HG03457 (cell line): Measurements from ENCODE around the gene IL17C.
"Not testable (repeated sequence)": the region's sequence is repeated elsewhere in the genome, so short reads cannot be mapped to it uniquely, and the experiment has no call there.

ENCODE experiments used
- ATAC-seq: cut with Tn5 transposase; IDR thresholded peaks from one replicate; pipeline ENCODE4 v1.9.1; 2021; ENCODE audit warnings: moderate number of reproducible peaks; ENCODE audit not compliant: unreplicated experiment

The IL17C gene

DNA sequence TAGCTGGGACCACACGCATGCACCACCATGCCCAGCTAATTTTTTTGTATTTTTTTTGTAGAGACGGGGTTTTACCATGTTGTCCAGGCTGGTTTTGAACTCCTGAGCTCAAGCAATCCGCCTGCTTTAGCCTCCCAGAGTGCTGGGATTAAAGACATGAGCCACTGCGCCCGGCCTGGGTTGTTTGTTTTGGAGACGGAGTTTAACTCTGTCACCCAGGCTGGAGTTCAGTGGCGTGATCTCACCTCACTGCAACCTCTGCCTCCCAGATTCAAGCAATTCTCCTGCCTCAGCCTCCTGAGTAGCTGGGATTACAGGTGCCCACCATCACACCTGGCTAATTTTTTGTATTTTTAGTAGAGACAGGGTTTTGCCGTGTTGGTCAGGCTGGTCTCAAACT lies 28.9 kb upstream of the IL17C start:
- ATAC-seq: not testable (repeated sequence)

DNA sequence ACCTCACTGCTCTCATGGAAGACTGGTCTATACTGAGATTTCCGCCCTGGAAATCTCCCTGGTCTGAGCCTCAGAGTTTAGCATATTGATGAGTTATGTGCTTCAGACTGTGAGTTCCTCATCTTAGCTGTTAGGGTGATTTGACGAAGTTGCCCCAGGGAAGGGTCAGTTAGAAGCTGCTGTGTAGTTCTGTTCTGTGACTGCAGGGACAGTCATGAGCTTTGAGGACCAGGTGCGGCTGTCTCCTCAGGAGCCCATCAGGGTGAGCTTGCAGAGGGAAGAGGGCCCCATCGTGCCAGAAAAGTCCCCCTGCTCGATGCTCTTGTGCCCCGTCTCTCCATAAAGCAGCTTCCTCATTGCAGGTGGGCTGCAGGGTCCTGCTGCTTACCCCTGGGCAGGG lies 28.3 kb upstream of the IL17C start:
- ATAC-seq: no peak

DNA sequence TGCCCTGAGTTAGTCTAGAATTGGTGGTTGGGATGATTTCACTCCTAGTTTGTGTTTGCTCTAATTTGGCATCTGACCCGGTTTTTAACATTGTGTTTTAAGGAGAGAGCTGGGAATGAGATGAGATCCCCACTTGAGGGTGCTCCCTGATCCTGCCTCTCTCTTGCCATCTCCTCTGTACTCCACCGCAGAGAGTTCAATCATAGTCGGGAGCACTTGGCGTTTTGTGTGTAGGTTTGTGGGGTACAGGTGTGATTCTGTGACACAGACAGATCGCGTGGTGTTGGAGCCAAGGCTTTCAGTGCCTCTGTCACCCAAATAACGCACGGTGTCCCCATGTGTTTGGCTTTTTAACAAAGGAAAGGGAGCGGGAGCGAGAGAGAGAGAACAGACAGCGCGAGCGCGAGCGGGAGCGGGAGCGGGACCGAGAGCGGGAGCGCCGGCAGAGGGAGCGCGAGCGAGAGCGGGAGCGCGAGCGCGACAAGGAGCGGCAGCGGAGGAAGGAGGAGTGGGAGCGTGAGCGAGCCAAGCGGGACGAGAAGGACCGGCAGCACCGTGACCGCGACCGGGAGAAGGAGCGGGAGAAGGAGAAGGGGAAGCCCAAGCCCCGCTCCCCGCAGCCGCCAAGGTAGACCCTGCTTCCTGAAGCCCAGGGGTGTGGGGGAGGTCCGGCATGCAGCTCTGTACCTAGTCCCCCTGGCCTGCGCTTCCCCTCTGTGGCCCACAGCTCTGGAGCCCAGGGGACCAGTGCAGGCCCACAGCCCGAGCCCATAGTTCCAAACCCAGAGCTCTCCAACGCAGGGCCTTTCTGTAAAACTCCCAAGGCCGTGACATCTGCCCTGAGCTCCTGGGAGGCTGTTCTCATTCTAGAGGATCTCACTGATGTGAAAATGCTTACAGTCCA lies 27.2 kb upstream of the IL17C start:
- no peak for ATAC-seq

DNA sequence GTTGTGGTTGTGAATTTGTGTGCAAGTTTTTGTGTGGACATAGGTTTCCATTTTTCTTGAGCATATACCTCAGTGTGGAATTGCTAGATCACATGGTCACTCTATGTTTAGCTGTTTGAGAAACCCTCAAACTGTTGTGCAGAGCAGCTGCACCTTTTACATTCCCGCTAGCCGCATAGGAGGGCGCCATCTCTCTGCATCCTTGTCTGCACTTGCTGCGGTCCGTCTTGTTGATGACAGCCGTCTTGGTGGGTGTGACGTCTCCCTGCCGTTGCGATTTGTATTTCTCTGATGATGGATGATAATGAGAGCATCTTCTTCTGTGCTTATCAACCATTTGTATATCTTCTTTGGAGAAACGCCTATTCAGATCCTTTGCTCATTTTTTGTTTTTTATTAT lies 25.1 kb upstream of the IL17C start:
- no peak for ATAC-seq

DNA sequence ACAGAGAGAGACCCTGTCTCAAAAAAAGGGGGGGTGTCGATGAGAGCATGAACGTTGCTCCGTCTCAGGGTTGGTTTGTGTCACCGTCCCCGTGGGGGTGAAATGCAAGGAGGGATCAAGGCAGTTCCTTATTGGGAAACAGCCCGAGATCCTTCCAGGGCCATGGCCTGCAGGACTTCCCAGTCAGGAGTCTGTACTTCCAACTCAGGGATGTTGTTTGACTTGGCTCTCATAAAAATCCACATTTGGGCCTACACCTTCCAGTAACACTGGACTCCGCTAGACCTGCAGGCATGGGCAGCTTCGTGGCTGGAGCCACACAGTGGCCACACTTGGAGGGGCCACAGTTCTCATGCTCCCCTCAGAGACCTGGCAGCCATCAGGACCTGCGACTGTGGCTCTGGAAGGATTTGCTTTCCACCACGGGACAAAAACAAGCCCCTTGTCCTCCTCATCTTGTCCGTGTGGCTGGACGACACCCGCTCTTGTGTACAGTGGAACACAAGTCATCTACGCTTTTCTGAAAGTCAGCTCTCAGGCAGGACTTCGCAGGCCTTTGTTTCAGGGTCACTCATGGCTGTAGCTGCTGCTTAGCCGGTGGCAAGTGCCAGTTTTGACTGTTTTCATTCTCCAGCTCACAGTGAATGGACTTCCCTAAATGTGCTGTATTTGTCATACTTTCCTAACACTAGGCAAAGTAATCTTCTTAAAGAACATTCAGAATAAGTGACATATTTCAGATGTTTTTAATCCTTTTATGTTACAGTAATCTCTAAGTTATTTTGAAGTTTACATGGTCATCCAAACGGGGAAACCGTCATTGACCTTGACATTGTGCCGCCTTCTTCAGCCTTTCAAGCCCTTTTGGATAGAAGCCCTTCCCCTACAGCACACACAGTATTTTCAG lies 24.2 kb upstream of the IL17C start:
- ATAC-seq: no peak

DNA sequence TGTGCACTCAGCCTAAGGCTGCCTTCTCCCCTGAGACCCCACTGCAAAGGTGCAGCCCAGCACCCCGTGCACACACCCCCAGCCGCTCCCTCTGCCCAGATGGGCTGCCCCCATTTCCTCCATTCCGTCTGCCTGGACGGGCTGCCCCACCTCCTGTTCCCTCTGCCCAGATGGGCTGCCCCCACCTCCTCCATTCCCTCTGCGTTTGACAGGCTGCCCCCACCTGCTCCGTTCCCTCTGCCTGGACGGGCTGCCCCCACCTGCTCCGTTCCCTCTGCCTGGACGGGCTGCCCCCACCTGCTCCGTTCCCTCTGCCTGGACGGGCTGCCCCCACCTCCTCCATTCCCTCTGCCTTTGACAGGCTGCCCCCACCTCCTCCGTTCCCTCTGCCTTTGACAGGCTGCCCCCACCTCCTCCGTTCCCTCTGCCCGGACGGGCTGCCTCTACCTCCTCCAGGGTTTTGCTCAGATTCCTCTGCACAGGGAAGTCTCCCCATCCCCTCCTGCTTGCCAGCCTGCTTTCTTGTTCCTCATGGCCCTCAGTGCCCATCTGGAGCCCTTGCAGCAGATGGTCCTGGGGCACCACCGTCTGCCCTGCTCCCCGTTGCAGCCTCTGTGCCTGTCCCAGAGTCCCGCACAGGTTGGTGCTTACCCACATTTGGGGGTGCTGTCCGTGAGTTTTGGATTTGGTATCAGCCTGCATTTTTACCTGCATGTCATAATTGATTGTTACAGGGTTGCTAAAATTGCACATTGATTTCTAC lies 23.4 kb upstream of the IL17C start:
- no peak for ATAC-seq

DNA sequence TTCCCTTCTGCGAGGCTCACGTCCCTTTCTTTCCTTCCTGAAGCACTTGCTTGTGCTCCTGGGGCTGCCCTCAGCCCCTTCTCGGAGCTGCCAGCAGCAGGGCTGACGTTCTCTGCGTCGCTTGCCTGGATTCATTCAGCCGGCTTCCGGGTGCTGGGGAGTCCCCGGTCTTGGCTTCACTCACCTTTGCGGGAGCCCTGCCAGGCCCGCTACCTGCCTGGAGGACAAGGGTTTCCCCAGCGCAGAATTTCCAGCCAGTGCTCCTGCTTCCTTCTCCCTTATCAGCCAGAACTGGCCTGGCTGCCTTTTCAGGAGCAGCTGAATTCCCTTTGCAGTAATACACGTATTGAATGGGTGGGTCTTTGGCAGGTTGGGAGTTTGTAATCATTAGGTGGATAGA lies 22.1 kb upstream of the IL17C start:
- no peak for ATAC-seq

DNA sequence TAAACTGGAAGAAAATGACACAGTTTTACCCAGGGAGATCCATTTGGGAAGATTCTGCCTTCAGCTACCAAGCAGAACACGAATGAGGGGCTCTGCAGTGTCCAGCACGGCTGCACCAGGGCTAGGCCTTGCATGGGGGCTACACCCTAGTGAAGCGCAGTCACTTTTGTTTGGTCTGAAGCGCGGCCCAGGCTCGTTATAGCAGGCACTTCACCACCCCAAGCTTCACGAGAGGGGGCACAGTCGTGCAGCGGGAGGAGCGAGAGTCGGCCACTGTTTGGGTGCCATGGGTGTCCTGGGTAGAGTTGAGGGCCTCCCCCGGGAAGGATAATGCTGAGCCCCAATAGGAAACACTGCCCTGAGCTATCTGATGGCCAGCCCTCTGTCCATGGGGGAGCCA lies 21.6 kb upstream of the IL17C start:
- ATAC-seq: no peak

DNA sequence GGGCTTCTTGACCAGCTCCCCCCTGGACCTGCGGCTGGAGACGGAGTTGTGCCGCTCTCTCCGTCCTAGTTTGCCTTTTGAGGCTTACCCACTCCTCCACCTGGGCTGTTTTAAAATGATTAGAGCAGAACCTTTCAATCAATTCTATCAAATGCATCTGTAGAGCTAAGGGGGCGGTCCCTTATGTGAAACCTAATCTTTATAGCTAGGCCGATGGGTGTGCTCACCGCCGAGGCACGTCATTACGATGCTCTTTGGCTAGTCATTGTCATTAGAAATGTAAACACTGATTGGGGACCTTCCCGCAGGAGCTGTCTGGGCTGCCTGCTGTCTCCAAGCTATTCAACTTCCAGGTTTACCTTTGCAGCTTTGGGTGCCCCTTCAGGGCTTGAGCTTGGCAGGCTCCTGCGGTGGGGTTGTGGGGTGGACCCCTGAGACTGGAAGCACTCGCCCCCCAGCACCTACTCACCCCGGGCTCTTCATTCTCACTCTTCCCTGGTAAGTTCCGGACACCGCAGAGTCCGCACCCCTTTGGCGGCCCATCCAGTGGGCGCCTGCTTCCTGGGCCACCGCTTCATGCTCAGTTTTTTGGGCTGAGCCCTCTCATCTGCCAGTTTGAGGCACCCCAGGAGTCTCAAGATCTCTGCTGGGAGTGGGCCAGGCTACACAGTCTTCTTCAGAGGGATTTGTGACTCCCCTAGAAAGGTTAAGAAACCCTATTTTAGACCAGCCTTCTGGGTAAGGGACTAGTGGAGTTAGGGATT lies 20.9 kb upstream of the IL17C start:
- ATAC-seq: no peak

DNA sequence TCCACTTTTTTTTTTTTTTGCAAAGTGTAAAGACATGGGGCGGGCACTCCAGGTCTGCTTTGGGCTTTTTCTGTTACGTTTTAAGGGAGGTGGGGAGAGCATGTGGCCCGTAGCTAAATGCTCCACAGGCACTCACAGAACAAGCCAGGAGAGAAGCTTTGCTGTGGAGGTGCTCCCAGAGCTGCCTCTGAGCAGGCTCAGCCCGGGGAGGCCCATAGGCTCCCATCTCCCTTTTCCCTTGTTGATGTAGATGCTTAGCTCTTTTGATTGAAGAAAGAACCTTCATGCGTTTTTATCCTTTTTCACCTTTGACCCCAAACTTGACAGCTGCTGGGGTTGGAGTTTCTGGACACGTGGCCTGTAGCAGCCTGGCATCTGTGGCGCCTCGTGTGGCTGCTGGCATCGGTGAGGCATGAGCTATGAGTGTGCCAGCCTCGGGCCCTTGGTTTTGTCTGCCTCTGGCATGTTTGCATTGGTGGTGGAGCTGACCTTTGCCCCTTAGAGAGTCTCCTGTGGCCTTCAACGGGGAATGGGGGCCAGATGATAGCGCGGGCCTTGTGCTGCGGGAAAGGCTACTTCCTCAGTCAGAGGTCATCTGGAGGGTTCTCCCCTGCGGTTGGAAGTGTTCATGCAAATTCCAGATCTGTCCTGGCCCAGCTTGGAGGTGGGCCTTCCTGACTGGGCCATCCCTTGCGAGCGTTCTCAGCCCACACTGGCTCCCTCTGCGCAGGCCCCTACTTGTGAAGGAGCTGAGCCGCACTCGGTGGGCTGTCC lies 20.0 kb upstream of the IL17C start:
- no peak for ATAC-seq

DNA sequence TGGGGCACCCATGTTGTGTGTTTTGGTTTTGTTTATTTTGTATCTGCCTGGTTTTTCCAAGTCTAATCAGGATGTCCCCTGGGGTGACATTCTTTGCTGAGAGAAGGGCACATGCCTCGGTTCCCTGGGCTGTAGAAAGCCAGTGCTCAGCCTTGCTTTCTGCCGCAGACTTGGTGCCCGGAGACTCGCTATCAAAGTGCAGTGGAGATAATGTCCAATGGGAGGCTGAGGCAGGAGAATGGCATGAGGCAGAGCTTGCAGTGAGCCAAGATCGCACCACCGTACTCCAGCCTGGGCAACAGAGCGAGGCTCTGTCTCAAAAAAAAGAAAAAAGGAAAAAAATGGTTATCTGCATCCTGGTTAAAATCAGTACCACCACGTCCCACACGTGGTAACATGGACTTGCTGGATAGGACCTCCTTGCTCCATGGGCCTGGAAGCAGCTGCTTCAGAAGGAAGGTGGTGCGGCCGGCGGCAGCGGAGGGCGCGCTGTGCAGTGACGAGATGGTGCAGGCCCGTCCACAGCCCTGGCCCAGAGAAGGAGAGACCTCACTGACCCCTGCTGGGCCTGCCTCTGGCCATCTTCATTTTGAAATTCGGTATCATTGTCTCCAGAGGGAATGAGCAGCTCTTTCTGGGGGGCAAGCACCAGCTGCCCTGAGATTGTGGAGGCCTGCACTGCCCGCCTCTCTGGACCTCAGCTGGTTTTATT lies 19.3 kb upstream of the IL17C start:
- no peak for ATAC-seq

DNA sequence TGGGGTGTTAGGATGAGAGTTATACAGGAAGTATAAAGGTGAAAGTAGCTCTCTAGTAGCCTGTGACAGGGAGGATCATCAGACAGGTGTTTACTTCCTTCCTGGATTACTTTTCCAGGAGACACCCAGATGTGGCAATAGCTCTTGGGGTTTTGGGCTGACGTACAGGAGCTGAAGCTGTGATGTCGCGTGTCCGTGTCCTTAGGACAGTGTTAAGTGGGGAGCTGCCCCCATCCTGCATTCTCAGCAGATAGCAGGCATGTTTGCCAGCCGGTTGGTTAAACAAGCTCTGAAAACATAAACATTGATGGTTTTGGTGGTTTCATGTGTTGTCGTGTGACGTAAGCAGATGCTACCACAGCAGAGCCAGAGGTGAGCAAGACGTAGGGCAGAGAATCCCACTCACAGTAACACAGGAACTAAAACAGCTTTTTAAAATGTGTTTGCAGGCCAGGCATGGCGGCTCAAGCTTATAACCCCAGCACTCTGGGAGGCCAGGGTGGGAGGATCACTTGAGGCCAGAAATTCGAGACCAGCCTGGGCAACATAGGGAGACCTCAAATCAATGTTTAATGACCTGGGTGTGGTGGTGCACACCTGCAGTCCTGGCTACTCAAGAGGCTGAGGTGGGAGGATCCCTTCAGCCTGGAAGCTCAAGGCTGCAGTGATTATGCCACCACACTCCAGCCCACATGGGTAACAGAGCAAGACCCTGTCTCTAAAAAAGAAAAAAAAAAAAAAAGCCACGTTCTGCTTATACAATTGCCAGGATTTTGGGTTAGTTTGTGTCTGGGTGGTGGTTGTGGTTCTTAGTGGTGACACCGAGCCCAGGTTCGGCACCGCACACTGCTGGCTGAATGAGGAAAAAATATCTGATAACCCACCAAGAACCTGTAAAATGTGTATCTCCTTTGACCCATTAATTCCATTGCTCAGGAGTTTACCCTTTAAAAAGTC lies 18.2 kb upstream of the IL17C start:
- no peak for ATAC-seq

DNA sequence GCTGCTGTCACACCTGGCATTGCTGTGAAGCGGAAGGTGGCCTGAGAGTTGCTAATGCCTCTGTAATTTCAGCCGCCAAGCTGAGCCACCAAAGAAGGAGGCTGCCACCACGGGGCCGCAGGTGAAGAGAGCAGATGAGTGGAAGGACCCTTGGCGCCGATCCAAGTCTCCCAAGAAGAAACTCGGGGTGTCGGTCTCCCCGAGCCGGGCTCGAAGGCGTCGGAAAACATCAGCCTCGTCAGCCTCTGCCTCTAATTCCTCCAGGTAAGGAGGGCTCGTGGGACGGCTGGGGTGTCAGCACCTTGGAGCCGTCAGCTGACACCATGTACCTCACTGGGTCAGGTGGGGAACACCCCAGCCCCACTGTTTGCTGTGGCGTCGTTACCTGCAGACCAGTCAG lies 16.2 kb upstream of the IL17C start:
- ATAC-seq: no peak

DNA sequence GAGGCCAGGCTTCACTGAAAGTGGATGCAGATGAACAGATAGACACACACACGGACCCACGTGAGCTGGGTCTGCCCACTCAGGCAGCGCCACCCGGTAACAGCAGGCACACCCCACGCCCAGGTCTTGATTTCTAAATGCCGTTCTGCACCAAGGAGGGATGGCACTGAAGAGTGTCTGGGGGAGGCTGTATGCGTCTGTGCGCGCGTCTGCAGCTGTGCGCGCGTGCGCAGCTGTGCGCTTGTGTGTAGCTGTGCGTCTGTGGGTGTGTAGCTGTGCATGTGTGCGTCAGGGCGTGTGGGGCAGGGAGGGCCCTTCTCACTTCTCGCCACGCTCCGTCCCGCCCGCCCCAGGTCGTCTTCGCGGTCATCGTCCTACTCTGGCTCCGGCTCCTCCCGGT lies 15.5 kb upstream of the IL17C start:
- no peak for ATAC-seq

DNA sequence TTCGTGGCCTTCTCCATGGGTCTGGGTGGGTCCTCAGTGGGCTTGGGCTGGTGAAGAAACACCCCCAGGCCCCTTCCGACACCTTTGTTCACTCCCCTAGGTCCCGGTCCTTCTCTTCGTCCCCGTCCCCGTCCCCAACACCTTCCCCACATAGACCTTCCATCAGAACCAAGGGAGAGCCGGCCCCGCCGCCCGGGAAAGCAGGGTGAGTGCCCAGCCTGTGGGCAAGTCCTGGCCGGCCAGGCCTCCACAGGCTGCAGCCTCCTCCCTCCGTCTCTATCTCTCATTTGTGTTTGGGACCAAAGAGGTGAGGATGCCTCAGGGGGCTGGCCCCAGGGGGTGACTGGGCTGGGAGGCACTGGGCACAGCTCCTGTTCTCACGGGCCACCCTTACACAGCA lies 14.5 kb upstream of the IL17C start:
- ATAC-seq: no peak

DNA sequence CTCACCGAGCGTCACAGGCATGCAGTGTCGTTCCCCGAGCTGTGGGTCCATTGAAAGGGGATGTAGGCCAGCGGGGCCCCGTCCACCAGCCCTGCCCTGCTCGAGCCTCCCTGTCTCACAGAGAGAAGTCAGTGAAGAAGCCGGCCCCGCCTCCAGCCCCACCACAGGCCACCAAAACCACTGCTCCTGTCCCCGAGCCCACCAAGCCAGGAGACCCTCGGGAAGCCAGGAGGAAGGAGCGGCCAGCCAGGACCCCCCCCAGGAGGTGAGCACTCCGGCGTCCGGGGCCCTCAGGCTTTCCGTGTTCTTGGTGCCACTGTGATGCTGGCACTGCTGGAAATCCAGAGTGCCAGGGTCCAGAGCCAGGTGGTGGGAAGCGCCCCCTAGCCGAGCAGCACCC lies 13.9 kb upstream of the IL17C start:
- ATAC-seq: no peak

DNA sequence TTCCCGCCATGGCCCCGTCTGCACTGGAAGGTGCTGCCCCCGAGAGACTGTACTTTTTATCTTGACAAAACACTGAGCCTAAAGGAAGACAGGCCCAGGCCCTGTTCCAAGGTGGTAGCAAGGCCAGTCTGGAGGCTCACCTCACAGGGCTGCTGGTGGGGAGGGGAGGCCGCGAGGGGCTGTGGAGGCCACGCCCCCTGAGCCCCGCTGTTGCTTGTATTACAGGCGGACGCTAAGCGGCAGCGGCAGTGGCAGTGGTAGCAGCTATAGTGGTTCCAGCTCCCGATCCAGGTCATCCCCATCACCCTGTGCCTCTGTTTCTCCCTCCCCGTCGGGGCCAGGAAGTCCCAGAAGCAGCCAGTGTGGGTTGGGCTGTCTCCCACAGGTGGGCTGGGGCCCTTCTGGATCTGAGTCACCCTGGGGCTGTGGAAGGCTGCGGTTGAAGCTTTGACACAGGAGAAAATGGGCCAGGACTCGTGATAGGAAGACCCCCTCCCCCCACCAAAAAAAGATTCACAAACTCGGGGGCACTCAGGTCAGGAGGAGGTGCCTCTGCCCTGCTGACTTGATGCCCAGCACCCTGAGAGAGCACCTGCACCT lies 13.3 kb upstream of the IL17C start:
- ATAC-seq: no peak

DNA sequence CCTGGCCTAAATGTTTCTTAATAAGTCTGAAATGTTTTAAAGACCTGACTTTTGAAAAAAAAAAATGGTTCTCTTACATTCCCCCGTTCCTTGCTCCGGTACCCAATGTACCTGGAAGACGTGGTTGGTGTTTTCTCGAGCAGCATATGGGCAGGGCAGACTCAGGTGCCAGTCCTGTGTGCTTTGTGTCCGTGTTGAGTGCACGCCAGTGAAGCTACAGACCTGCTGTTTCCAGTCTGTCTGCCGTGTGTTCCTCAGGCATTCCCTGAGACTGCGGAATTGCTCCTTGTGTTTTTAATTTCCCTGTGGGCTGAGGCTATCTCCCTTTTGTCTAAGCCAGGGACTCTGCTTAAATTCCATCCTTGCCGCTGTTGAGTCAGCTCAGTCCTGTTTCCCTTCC lies 11.7 kb upstream of the IL17C start:
- ATAC-seq: no peak
